CD4-positive, alpha-beta T cell treated with Interleukin-17A for 4 hours (primary cell): ENCODE measurements around the gene TFAP2A.
A peak's percentile ranks its signal among the peaks of the same experiment; 100 is the strongest.

ENCODE experiments used
- DNase-seq: peaks from one replicate; pipeline ENCODE4 v3.0.0-alpha.2; 2020; ENCODE audit warnings: mixed read lengths

The TFAP2A gene

DNA sequence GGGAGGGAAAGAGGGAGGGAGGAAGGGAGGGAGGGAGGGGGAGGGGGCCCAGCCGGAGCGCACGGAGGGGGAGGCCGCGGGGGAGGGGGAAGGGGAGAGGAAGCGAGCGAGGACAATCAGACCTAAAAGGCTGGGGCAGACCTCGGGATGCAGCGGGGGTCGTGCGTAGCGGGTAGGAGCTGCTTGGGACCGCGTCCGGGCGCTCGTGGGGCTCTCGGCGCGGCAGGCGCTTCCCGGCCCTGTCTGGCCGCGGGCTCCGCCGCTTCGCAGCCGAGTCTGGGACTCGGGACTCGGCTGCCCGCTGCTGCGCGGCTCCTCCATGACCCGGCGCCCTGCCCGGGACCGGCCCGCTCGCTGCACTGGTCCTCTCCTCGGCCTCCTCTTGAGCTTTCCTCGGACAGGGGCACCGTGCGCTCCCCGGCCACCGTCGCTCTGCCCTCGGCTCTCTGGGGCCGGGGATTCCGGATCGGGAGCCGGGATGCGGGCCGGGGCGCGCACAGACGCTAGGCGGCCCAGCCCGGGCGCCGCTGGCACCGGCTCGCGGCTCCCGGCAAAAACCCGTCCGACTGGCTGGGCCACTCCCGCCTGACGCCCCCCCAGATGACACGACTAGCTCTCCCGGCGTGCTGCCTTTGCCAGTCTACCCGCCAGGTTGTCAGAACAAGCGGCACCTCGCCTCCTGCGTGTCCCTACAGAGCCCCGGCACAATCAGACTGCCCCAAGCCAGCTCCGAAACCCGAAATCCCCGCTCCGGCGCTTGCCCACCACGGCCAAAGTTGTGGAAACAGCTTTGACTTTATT lies 2.2 kb downstream of the TFAP2A start:
- DNase-seq: peak; percentile 26

DNA sequence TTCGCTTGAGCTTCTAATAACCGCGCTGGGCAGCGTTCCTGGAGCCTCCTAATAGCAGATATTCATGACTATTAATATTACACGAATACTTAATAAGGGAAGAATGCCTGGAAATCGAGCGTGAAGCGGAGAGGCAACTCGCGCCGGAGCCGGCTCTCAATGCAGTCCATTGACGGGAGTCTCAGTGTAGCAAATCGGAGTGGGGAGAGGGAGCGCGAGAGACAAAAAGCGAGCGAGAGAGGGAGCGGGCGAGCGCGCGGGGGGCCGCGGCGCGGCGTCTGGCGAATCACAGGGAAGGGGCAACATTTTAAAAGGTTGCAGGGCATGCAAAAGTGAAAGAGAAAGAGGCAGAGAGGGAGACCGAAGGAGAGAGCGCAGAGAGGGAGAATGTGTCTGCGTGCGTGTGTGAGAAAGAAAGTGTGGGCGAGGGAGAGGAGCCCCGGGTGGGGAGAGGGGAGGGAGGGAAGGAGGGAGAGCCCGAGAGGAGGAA lies 2.9 kb downstream of the TFAP2A start:
- peak; percentile 28 for DNase-seq

DNA sequence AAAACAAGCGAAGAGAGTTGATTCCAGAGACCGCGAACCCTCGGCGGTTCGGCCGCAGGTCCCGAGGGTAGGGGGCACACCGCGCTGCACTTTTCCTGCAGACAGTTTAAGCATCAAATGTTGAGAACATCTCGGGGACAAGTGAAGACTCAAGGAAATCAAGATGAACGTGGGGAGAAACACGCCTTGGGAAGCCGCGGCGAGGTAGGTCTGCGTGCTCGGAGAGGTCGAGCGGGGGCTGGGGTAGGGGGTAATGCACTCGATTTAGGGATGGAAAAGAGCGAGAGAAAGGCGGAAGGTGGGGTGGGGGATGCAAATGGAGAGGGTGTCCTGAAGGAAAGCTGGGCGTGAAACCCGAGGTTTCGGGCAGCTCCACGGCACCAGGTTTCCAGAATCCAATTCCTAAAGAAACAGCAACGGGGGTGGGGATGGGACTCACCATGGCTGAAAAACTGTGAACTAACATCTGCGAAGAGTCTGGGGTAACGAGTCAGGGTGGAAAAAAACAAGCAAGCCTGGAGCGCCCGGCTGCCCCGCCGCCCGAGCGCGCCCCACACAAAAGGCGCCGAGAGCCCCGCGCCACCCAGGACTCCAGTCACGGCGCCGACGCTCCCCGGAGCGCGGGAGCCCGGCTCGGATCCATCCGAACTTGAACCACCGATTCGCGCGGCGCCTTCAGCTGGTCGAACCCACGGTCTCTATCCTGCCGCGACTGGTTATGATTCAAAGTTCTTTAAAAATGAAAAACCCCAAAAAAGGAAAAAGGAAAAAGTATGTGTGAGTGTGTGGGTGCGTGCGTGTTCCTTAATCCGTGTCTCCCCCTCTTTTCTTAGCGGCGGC lies 3.5 kb downstream of the TFAP2A start:
- DNase-seq: no peak

DNA sequence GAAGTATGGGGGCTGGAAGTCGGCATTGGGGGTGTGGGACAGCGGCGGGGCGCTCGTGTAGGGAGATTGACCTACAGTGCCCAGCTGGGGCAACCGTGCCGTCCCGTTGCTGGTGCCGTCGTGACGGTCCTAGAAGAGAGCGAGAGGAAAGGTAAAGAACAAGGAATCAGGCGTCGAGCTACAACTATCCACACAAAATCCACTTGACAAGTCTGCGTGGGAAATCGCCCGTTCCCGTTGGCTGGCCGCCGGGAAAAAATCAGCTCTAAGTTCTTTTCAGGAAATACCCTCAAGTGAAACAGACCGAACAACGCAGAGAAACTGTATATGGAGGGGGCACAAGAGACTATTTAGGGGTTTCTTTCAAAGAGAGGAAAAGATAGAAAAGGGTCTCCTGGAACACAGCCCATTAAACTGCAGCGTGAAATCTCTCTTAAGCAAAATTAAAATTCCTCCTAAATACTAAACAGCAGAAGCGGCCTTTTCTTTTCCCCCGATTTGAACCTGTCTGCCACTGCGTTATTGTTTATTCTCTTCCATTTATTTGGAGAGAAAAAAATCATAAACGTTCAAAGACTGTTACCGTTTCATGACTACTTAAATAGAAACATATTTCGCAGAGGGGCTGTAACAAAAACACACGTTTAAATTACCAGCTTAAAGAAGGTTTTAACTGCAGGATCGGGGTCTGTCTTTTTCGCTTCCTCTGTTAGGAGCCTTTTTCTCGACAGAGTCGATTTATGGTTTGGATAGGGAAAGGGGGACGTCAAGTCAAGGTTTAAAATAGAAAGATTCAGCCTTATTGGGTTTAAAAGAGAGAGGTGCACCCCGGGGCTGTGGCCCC lies 4.4 kb downstream of the TFAP2A start:
- DNase-seq: no peak

DNA sequence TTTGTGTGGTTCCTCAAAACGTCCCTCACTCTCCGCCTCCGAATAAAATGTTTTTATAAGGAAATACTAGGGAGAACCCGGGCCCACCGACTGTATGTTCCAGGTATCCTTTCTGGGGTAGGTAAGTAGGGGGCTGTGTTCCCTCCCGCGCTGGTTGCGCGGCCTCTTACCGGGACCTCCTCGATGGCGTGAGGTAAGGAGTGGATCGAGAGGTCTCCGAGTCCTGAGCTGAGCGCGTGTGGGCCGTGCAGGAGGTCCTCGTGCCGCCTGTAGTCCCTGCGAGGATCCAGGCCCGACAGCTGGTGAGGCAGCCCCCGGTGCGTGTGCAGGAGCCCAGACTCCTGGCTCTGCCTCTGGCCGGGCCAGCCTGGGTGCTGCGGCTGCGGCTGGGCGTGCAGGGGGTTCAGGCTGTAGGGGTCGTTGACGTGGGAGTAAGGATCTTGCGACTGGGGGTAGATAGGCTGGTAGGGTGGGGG lies 5.1 kb downstream of the TFAP2A start:
- DNase-seq: no peak

DNA sequence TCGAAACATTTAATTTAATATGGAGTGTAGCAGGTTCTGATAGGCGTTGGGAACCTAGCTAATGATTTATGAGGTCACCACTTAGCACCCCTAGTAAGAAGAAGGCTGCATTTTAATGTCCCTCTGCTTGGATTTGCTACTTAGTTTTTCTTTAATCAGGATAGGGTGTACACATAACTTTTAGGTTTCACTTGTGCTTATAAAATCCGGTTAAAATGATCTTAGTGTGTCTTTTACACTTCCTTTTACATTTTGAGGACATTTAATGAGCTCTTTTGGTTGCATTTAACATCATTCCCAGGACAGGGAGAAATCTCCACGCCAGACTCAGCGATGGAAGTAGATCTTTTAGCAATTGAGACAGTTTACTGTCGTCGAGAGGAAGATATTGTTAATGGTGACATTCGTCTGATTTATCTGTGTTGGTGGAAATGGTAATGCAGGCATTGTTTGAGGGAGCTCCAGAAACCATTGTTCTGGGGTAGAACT lies 5.6 kb downstream of the TFAP2A start:
- no peak for DNase-seq

DNA sequence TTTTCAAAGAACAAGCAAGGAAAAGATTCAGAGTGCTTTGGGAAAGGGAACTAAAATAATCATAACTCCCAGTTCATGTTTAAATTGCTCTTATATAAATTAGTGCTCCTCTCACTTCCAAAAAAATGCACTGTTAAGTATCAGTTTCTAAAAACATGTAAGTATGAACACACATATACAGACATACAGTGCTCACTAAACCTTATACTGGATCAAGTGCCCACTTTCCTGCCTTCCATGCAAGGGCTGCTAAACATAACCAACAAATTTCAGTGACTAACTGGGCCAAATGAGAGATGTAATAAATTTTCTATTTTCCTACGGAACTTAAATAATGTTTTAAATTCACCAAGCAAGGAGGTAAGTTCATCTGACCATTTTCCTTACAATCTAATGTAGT lies 6.4 kb downstream of the TFAP2A start:
- DNase-seq: no peak

DNA sequence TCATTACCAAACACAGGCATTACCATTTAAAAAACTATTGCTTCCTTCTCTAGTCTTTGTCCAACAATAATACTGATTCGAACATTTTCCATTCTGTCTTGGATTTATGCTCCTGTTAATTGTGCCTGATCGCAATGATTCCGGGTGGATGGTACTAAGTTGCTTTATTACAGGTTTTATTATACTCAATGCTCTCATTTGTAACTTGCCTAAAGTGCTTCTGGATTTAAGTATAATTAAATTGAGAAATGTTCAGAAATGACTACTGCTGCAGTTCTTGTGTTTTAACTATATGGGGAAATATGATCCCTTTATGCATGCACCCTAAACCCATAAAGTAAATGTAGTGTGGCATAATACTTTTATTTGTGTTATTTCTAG lies 7.2 kb downstream of the TFAP2A start:
- no peak for DNase-seq

DNA sequence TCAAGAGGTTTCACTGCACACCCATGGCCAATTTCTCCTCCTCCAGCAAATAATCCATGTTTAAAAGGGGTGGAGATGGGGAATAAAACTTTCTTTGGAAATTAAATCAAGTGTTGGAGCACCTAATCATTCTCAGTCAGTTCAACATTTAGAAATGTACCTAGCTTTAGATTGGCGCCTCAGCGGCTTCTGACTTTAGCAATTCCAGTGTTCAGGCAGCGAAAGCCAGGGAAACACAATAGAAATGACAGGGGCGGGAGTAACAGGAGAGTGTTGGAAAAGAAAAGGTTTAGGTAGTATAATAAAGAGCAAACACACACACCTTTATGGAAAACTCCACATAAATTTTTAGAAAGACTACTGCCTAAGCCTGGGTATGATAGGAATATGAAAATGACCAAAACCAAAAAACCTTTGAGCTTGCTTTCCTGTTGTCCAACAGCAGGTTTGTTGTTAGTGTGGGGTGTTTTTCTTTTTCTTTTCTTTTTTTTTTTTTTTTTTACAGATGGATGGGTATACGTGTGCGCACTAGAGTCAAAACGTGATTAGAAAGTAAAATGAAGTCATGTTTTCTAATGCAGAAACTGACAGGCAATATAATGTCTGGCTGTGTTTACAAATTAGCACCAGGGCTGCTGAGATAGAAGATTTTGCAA lies 7.7 kb downstream of the TFAP2A start:
- DNase-seq: no peak

DNA sequence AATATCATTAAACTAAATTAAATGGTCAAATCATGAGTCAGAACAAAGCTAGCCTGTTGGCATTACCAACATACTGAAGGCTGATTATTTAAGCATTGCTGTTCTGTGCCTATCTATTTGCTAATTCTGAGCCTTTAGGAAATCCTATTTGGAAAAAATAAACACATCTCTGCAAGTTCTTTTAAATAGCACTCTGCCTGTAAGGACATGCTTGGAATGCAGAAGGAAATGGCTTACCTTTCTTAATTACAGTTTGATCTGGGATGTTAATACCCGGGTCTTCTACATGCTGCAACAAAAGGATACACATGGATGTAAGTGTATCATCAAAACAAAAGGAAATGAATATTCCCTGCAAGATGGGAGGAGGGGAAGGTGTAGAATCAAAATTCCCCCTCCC lies 8.3 kb downstream of the TFAP2A start:
- no peak for DNase-seq

DNA sequence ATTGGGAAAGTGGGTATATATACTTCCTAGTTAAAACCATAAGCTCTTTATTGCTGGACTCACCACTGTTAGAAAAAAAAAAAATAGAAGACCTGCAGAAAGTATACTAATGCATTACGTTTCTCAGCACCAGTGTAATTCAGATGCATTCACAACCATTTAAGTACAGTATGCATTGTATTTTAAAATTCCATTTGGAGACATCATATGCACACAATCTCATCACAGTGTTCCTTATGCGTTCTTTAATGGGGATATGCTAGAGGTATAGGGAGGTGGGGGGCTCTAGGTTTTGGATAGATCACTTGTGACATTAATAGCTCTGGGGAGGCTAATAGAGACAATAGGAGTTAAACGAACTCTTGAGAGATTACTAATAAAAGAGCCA lies 9.4 kb downstream of the TFAP2A start:
- DNase-seq: no peak

DNA sequence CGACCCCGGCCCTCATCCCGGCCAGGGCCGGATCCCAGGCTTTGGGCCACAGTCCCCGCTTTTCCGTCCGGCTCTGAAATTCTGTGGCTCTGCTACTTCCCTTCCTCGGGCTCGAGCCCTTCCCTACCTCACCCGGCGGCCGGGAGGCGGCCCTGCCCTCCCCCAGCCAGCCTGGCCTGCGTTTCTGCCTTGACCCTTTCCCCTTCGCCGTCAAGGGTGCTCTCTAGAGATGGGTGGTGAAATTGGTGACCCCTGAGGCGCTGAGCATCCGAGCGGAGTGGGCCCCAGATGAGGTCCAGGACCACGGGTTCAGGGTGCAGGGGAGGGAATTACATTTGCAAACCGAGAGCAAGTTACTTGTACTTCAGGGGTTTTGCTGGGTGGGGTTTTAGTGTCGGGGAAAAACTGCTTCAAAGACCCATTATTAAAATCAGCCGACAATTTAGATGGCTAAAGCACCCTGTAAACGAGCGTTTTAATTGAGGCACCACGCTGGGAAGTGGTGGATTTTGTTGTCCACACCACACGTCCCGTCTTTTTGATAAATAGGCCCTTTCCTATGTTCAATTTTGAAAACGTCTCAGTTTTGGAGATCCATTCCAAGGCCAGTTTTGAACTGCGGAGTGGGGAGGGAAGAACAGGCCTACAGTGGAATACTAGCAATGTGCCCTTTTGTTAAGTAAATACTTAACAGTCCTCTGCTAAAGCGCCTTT lies 9.9 kb downstream of the TFAP2A start:
- no peak for DNase-seq

DNA sequence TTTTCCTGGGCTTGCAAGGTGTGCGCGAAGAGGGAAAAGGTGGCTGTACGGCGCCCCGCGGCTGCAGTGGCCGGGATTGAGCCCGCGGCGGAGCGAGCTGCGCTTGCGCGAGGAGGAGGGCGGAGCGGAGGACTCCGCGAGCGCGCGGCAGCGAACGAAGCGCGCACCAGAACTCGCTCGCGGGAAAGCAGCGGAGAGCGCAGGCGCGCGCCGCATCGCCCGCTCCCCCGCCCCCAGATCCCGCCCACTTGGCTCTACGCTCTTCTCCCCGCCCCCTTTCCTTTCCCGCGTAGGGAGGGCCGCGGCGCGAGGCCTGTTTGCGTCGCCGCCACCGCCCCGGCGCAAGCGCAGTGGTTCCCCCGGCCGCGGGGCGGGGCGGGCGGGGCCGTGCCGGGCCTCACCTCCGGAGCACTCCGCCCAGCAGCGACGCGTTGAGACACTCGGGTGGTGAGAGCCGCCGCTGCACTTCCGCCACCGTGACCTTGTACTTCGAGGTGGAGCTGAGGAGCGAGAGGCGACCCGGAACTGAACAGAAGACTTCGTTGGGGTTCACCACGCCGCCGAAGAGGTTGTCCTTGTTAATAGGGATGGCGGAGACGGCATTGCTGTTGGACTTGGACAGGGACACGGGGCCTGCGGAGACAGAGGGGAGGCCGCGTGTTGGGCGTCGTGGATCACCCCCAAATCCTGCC lies 10.6 kb downstream of the TFAP2A start:
- peak; percentile 78 for DNase-seq

DNA sequence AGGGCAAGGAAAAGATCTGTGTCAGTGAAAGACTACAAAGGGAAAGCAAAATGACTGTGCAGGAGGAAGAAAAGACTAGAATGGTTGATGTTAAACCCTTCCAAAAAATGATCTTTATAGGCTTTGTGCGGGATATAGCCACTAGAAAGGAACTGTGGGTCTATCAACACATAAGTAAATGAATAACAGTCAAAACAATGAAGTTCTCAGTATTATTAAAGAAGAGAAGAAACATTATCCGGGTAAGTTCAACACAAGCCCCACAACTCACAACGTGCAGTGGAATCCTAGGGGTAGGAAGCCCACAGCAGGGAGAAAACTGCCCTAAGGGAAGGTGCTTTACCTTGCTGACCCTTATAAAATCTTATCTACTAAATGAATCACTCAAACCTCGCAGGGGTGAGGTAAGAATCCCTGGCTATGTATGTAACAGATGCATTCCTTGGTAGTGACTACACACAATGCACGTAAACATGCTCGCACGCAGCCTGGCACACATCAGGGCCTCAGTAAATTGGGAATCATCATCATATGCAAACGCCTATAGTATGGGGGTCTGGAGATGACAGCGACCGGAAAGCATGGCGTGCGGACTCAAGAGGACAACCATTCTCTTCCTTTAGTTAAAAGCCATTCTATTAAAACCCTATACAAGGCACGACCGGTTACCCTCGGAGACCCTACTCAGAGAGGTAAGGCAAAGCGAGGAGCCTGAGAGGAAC lies 11.3 kb downstream of the TFAP2A start:
- no peak for DNase-seq

DNA sequence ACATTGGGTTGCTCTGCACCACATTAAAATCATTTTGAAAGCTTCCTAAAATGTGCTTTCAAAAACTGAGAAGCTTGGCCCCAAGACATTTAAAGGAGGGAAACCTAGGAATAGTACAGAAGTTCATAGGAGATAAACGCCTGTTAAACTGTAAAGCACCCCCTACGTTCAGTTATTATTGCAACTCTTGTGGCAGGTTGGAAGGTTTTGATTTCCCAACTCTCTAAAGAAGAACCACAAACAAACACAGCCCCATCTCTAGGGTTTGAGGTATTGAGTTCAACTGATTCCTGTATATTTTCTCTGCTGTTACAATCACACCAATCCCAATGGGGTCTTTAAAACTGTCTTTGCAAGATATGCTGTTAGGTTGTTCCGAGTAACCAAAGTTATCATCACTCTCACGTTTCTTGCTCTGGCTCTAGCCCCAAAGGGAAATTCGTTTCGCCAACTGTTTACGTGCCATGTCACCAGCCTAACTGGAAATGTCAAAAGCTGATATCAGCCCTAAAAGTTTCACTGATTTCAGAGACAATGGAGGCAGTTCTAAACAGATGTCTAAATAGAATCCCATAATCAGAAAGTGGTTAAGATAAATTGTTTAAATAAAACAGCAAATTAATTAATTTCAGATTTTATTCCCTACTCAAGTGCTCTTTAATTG lies 12.1 kb downstream of the TFAP2A start:
- DNase-seq: no peak

DNA sequence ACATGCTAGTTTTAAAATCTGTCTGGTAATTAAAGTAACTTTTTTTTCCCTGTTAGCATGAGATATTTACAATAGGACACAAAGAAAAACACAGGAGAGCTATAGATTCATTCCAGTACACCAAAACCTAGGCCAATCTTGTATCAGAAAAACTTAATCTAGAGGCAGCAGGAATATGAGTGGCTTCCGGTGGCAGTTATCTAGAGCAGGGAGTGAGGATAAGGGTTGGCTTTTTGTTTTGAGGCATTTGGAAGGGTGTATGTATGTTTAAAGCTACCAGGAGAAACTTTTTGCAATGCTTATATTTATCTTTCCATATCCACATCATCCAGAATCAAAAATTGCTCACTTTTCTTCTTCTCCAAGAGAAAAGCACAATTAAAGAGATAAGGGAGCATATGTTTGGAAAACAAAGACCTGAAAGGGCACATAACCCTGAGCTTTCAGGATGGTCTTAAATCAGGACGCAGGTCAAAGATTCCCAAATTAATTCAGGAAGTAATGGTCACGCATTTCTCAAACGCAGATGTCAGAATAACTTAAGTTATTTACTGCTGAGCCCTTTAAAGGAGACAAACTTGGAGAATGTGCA lies 13.1 kb downstream of the TFAP2A start:
- DNase-seq: no peak

DNA sequence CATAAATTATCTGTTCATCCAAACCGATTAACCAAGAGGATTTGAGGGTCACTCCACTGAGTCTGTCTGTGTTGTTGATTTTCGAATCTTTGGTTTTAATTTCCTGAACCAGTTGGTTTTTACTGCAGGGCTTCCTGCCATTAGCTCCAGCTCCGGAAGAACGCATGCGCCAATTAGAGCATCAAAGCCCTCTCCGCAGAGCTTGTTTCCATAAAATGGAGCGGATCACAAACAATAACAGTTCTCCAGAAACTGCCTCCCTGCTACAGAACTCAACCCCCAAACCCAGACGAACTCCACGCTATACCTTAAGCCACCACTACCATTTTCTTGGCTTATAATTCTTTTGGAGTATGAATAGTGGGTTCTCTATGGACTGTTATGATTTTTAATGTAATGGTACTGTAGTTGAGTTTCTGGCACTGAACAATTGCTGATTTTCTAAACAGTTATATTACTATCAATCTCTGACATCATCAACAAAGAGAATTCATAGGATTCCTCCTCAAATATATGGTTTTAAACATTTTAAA lies 13.8 kb downstream of the TFAP2A start:
- no peak for DNase-seq

DNA sequence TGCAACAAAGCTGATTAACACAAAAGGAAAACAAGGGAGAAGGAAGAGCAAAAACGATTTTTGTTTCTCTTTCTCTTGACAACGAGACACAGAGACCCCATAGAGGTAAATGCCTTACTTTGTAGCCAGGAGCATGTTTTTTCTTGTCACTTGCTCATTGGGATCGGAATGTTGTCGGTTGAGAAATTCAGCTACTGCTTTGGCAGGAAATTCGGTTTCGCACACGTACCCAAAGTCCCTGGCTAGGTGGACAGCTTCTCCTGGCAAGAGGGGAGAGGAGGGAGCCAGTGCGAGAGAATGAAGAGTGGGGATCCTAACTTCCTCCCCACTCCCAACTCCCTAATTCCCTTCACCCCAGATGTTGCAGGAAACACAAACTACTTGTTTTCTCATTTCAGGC lies 14.5 kb downstream of the TFAP2A start:
- no peak for DNase-seq

DNA sequence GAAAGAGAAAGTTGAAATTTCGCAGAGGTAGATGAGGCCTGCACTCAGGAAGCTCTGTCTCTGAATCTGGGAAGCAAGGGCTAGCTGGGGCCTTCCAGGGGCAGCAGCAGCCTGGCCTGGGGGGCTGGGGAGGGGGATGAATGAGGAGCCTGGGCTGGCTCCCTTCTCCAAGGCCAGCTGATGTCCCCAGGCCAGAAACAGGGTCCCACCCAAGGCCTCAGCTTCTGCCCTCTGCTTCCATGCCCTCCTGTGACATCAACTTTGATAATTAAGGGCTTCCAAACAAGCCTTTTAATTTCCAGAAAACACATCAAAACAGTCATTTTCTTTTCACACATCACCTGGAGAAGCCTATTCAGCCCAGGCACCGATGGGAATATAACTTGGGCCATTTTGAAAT lies 15.4 kb downstream of the TFAP2A start:
- DNase-seq: no peak
